HEK293 (cell line): ENCODE measurements around the gene PPBP.

Source experiments
- KLF10 ChIP-seq: fragments of 450-650 bp; IDR thresholded peaks from 2 replicates; pipeline ENCODE4 v1.5.1; 2018; ENCODE audit warnings: missing biosample characterization, mild to moderate bottlenecking, missing genetic modification characterization
- SP2 ChIP-seq: fragments of 450-650 bp; formaldehyde crosslinking; IDR thresholded peaks from 2 replicates; pipeline ENCODE4 v1.5.1; 2016; ENCODE audit warnings: missing biosample characterization, missing genetic modification characterization
- SP3 ChIP-seq: fragments of 450-650 bp; formaldehyde crosslinking; IDR thresholded peaks from 2 replicates; pipeline ENCODE4 v1.5.1; 2016; ENCODE audit warnings: missing biosample characterization, missing genetic modification characterization
- YY2 ChIP-seq: fragments of 450-650 bp; formaldehyde crosslinking; IDR thresholded peaks from 2 replicates; pipeline ENCODE4 v1.5.1; 2016; ENCODE audit warnings: missing biosample characterization, missing genetic modification characterization
- ZBTB20 ChIP-seq: fragments of 450-650 bp; formaldehyde crosslinking; IDR thresholded peaks from 2 replicates; pipeline ENCODE4 v1.5.1; 2016; ENCODE audit warnings: missing biosample characterization, missing genetic modification characterization
- ZEB2 ChIP-seq: fragments of 450-650 bp; formaldehyde crosslinking; IDR thresholded peaks from 2 replicates; pipeline ENCODE4 v1.5.1; 2016; ENCODE audit warnings: missing biosample characterization, missing genetic modification characterization
- ZIC2 ChIP-seq: fragments of 450-650 bp; formaldehyde crosslinking; IDR thresholded peaks from 2 replicates; pipeline ENCODE4 v1.5.1; 2016; ENCODE audit warnings: missing biosample characterization, missing genetic modification characterization
- ZNF132 ChIP-seq: fragments of 450-650 bp; formaldehyde crosslinking; IDR thresholded peaks from 2 replicates; pipeline ENCODE4 v1.5.1; 2017; ENCODE audit warnings: missing biosample characterization, missing genetic modification characterization, borderline replicate concordance
- ZNF16 ChIP-seq: fragments of 450-650 bp; formaldehyde crosslinking; IDR thresholded peaks from 2 replicates; pipeline ENCODE4 v1.5.1; 2016; ENCODE audit warnings: low read depth, missing biosample characterization, missing genetic modification characterization
- ZNF202 ChIP-seq: fragments of 450-650 bp; formaldehyde crosslinking; IDR thresholded peaks from 2 replicates; pipeline ENCODE4 v1.5.1; 2016; ENCODE audit warnings: missing biosample characterization, missing genetic modification characterization, borderline replicate concordance
- ZNF292 ChIP-seq: fragments of 450-650 bp; formaldehyde crosslinking; IDR thresholded peaks from 2 replicates; pipeline ENCODE4 v1.5.1; 2016; ENCODE audit warnings: low read depth, missing biosample characterization, missing genetic modification characterization, borderline replicate concordance
- ZNF335 ChIP-seq: fragments of 450-650 bp; formaldehyde crosslinking; conservative IDR thresholded peaks from 2 replicates; pipeline ENCODE4 v1.5.1; 2016; ENCODE audit warnings: missing biosample characterization, missing genetic modification characterization
- ZNF433 ChIP-seq: fragments of 450-650 bp; formaldehyde crosslinking; IDR thresholded peaks from 2 replicates; pipeline ENCODE4 v1.5.1; 2016; ENCODE audit warnings: missing biosample characterization, missing genetic modification characterization, low read depth
- ZNF473 ChIP-seq: fragments of 450-650 bp; formaldehyde crosslinking; IDR thresholded peaks from 2 replicates; pipeline ENCODE4 v1.5.1; 2017; ENCODE audit warnings: missing biosample characterization, missing genetic modification characterization
- ZNF529 ChIP-seq: fragments of 450-650 bp; formaldehyde crosslinking; IDR thresholded peaks from 2 replicates; pipeline ENCODE4 v1.5.1; 2017; ENCODE audit warnings: missing genetic modification characterization, missing biosample characterization; ENCODE audit not compliant: insufficient replicate concordance
- ZNF558 ChIP-seq: fragments of 450-650 bp; formaldehyde crosslinking; IDR thresholded peaks from 2 replicates; pipeline ENCODE4 v1.5.1; 2016; ENCODE audit warnings: missing biosample characterization, missing genetic modification characterization
- ZNF629 ChIP-seq: fragments of 450-650 bp; formaldehyde crosslinking; IDR thresholded peaks from 2 replicates; pipeline ENCODE4 v1.5.1; 2017; ENCODE audit warnings: missing biosample characterization, missing genetic modification characterization
- ZNF654 ChIP-seq: fragments of 450-650 bp; formaldehyde crosslinking; IDR thresholded peaks from 2 replicates; pipeline ENCODE4 v1.5.1; 2016; ENCODE audit warnings: low read depth, missing biosample characterization, missing genetic modification characterization
- ZNF701 ChIP-seq: fragments of 450-650 bp; formaldehyde crosslinking; IDR thresholded peaks from 2 replicates; pipeline ENCODE4 v1.5.1; 2016; ENCODE audit warnings: missing biosample characterization, missing genetic modification characterization
- ZNF76 ChIP-seq: fragments of 450-650 bp; formaldehyde crosslinking; IDR thresholded peaks from 2 replicates; pipeline ENCODE4; 2016; ENCODE audit warnings: low read depth, missing biosample characterization, missing genetic modification characterization, borderline replicate concordance
- ZNF791 ChIP-seq: fragments of 450-650 bp; formaldehyde crosslinking; IDR thresholded peaks from 2 replicates; pipeline ENCODE4 v1.5.1; 2016; ENCODE audit warnings: missing biosample characterization, missing genetic modification characterization
- TF ChIP-seq, protein P1 (sequence below): fragments of 450-650 bp; formaldehyde crosslinking; IDR thresholded peaks from 2 replicates; pipeline ENCODE4 v1.5.1; 2017; ENCODE audit warnings: missing biosample characterization, missing genetic modification characterization
- TF ChIP-seq, protein P2 (sequence below): sonication (generic); formaldehyde crosslinking; IDR thresholded peaks from 2 replicates; pipeline ENCODE4 v1.8.1; 2022; ENCODE audit warnings: mild to moderate bottlenecking, moderate library complexity, missing genetic modification reagents
- TF ChIP-seq, protein P3 (sequence below): fragments of 450-650 bp; formaldehyde crosslinking; IDR thresholded peaks from 2 replicates; pipeline ENCODE4 v1.5.1; 2016; ENCODE audit warnings: missing biosample characterization, missing genetic modification characterization
- TF ChIP-seq, protein P4 (sequence below): fragments of 450-650 bp; formaldehyde crosslinking; optimal IDR thresholded peaks from 2 replicates; pipeline ENCODE3; 2016; ENCODE audit warnings: missing biosample characterization, mild to moderate bottlenecking, missing genetic modification characterization
- TF ChIP-seq, protein P5 (sequence below): fragments of 450-650 bp; formaldehyde crosslinking; IDR thresholded peaks from 2 replicates; pipeline ENCODE4 v1.5.1; 2017; ENCODE audit warnings: missing biosample characterization, mild to moderate bottlenecking, missing genetic modification characterization, moderate library complexity
- TF ChIP-seq, protein P6 (sequence below): fragments of 450-650 bp; formaldehyde crosslinking; IDR thresholded peaks from 2 replicates; pipeline ENCODE4 v1.5.1; 2017; ENCODE audit warnings: missing biosample characterization, missing genetic modification characterization
- TF ChIP-seq, protein P7 (sequence below): fragments of 450-650 bp; formaldehyde crosslinking; IDR thresholded peaks from 2 replicates; pipeline ENCODE4 v1.5.1; 2016; ENCODE audit warnings: missing biosample characterization, missing genetic modification characterization

The PPBP gene

DNA sequence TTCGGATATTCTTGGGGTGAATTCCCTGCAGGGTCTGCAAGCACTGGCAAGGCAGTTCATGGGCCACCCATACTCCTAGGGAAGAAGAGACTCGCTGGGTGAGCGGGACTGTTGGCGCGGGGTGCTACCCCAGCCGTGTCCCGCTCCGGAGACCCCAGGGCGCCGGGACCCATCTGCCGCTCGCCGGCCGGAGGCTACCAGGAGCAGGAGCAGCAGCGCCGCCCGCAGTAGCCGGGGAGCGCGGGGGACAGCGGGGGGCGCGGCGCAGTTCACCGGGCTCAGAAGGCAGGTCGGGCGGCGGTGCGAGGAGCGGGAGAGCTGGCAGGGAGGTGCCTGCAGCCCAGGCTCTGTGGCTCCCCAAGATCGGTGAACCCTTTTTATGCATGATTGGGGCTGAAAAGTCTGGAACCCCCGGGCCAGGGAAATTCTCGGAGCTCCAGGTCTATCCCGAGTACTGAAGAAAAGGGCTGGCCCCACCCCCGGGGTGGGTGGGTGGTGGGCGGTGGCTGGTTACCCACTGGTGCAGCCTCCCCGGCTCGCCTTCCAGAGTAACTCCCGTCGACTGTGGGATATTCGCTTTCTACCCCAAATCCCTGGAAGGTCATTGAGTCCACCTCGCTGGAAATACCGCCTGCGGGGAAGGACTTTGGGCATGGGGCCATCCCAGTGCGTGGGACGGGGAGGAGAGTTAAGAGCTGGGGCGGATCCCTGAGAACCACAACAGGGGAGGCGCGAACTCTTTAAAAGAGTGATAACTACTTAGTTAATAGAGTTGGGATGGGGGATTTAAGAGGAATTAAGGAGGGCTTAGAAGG, 43.7 kb downstream of the PPBP start (continued):
- TF ChIP-seq, protein P1, sequence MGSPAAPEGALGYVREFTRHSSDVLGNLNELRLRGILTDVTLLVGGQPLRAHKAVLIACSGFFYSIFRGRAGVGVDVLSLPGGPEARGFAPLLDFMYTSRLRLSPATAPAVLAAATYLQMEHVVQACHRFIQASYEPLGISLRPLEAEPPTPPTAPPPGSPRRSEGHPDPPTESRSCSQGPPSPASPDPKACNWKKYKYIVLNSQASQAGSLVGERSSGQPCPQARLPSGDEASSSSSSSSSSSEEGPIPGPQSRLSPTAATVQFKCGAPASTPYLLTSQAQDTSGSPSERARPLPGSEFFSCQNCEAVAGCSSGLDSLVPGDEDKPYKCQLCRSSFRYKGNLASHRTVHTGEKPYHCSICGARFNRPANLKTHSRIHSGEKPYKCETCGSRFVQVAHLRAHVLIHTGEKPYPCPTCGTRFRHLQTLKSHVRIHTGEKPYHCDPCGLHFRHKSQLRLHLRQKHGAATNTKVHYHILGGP = no peak
- TF ChIP-seq ZNF335 (tag by site-specific recombination) = peak; percentile 78
- no peak for TF ChIP-seq ZNF629
- TF ChIP-seq YY2 (tag by site-specific recombination) = no peak
- no peak for TF ChIP-seq ZNF76 (tag by site-specific recombination)
- TF ChIP-seq ZNF701 (tag by site-specific recombination) = no peak
- no peak for TF ChIP-seq ZNF292 (tag by site-specific recombination)
- no peak for TF ChIP-seq ZNF433 (tag by site-specific recombination)
- TF ChIP-seq ZEB2 (tag by site-specific recombination) = no peak
- TF ChIP-seq ZBTB20 (tag by site-specific recombination) = 0 out of 2 replicates have a peak, but pooled peaks have one; percentile 19
- TF ChIP-seq ZNF473 (tag by site-specific recombination) = no peak
- TF ChIP-seq, protein P2, sequence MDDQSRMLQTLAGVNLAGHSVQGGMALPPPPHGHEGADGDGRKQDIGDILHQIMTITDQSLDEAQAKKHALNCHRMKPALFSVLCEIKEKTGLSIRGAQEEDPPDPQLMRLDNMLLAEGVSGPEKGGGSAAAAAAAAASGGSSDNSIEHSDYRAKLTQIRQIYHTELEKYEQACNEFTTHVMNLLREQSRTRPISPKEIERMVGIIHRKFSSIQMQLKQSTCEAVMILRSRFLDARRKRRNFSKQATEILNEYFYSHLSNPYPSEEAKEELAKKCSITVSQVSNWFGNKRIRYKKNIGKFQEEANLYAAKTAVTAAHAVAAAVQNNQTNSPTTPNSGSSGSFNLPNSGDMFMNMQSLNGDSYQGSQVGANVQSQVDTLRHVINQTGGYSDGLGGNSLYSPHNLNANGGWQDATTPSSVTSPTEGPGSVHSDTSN (CRISPR knock-in tag) = no peak
- TF ChIP-seq ZNF132 (tag by site-specific recombination) = no peak
- TF ChIP-seq ZIC2 (tag by site-specific recombination) = peak; percentile 34; the same call in 1 of the 2 replicates
- no peak for TF ChIP-seq ZNF16 (tag by site-specific recombination)
- no peak for TF ChIP-seq ZNF529
- TF ChIP-seq, protein P3, sequence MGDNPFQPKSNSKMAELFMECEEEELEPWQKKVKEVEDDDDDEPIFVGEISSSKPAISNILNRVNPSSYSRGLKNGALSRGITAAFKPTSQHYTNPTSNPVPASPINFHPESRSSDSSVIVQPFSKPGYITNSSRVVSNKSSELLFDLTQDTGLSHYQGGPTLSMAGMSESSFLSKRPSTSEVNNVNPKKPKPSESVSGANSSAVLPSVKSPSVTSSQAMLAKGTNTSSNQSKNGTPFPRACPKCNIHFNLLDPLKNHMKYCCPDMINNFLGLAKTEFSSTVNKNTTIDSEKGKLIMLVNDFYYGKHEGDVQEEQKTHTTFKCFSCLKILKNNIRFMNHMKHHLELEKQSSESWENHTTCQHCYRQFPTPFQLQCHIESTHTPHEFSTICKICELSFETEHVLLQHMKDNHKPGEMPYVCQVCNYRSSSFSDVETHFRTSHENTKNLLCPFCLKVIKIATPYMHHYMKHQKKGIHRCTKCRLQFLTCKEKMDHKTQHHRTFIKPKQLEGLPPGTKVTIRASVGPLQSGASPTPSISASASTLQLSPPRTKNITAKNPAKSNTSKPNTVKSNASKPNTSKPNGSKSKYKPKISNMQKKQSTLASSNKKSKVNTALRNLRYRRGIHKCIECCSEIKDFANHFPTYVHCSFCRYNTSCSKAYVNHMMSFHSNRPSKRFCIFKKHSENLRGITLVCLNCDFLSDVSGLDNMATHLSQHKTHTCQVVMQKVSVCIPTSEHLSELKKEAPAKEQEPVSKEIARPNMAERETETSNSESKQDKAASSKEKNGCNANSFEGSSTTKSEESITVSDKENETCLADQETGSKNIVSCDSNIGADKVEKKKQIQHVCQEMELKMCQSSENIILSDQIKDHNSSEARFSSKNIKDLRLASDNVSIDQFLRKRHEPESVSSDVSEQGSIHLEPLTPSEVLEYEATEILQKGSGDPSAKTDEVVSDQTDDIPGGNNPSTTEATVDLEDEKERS (tag by site-specific recombination) = no peak
- TF ChIP-seq ZNF558 = no peak
- TF ChIP-seq, protein P4, sequence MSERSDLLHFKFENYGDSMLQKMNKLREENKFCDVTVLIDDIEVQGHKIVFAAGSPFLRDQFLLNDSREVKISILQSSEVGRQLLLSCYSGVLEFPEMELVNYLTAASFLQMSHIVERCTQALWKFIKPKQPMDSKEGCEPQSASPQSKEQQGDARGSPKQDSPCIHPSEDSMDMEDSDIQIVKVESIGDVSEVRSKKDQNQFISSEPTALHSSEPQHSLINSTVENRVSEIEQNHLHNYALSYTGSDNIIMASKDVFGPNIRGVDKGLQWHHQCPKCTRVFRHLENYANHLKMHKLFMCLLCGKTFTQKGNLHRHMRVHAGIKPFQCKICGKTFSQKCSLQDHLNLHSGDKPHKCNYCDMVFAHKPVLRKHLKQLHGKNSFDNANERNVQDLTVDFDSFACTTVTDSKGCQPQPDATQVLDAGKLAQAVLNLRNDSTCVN (tag by site-specific recombination) = peak; percentile 39
- no peak for TF ChIP-seq ZNF791 (tag by site-specific recombination)
- peak; percentile 64 for TF ChIP-seq SP2 (tag by site-specific recombination)
- TF ChIP-seq, protein P5, sequence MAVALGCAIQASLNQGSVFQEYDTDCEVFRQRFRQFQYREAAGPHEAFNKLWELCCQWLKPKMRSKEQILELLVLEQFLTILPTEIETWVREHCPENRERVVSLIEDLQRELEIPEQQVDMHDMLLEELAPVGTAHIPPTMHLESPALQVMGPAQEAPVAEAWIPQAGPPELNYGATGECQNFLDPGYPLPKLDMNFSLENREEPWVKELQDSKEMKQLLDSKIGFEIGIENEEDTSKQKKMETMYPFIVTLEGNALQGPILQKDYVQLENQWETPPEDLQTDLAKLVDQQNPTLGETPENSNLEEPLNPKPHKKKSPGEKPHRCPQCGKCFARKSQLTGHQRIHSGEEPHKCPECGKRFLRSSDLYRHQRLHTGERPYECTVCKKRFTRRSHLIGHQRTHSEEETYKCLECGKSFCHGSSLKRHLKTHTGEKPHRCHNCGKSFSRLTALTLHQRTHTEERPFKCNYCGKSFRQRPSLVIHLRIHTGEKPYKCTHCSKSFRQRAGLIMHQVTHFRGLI (tag by site-specific recombination) = no peak
- TF ChIP-seq, protein P6, sequence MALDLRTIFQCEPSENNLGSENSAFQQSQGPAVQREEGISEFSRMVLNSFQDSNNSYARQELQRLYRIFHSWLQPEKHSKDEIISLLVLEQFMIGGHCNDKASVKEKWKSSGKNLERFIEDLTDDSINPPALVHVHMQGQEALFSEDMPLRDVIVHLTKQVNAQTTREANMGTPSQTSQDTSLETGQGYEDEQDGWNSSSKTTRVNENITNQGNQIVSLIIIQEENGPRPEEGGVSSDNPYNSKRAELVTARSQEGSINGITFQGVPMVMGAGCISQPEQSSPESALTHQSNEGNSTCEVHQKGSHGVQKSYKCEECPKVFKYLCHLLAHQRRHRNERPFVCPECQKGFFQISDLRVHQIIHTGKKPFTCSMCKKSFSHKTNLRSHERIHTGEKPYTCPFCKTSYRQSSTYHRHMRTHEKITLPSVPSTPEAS (tag by site-specific recombination) = no peak
- peak; percentile 64 for TF ChIP-seq KLF10 (tag by site-specific recombination)
- TF ChIP-seq ZNF654 (tag by site-specific recombination) = no peak
- TF ChIP-seq, protein P7, sequence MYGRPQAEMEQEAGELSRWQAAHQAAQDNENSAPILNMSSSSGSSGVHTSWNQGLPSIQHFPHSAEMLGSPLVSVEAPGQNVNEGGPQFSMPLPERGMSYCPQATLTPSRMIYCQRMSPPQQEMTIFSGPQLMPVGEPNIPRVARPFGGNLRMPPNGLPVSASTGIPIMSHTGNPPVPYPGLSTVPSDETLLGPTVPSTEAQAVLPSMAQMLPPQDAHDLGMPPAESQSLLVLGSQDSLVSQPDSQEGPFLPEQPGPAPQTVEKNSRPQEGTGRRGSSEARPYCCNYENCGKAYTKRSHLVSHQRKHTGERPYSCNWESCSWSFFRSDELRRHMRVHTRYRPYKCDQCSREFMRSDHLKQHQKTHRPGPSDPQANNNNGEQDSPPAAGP (tag by site-specific recombination) = no peak
- no peak for TF ChIP-seq ZNF202
- peak; percentile 60 for TF ChIP-seq SP3 (tag by site-specific recombination)
